Astrocyte (in vitro differentiated cells and primary cell): ENCODE data around the gene DPF3. TPM values are rescaled to one million over a fixed set of nuclear protein-coding genes. Genes with fewer than 3 reads are reported as not detected.

Source experiments
- DNase-seq: peaks from one replicate; pipeline ENCODE4 v3.0.0-alpha.2; 2010; ENCODE audit warnings: low read depth
- FAIRE-seq: peaks from 2 replicates; lab custom pipeline; 2011; peaks lifted over from hg19 to GRCh38; lab: Jason Lieb, UNC
- H2AFZ ChIP-seq: 2 replicates; pipeline ENCODE4 v1.6.0; 2012; ENCODE audit warnings: low read depth, low read length, inconsistent platforms
- H3K27ac ChIP-seq: 2 replicates; pipeline ENCODE4 v1.5.1; 2011; ENCODE audit warnings: low read depth, low read length, inconsistent platforms
- H3K27me3 ChIP-seq: 2 replicates; pipeline ENCODE4 v1.6.0; 2011; ENCODE audit warnings: low read length, inconsistent platforms; ENCODE audit not compliant: insufficient read depth
- H3K36me3 ChIP-seq: 2 replicates; pipeline ENCODE4 v1.5.1; 2011; ENCODE audit warnings: low read length, inconsistent platforms; ENCODE audit not compliant: insufficient read depth
- H3K4me1 ChIP-seq: 2 replicates; pipeline ENCODE4 v1.5.1; 2011; ENCODE audit warnings: low read length, inconsistent platforms; ENCODE audit not compliant: insufficient read depth
- H3K4me2 ChIP-seq: 2 replicates; pipeline ENCODE4 v1.6.0; 2012; ENCODE audit warnings: low read length, inconsistent platforms
- H3K4me3 ChIP-seq: 2 replicates; pipeline ENCODE4 v1.5.1; 2011; ENCODE audit warnings: low read depth, mild to moderate bottlenecking, low read length, inconsistent platforms; ENCODE audit not compliant: insufficient read depth
- H3K79me2 ChIP-seq: 2 replicates; pipeline ENCODE4 v1.6.0; 2012; ENCODE audit warnings: mild to moderate bottlenecking, low read length, inconsistent platforms; ENCODE audit not compliant: insufficient read depth
- H3K9ac ChIP-seq: 2 replicates; pipeline ENCODE4 v1.6.0; 2012; ENCODE audit warnings: mild to moderate bottlenecking, low read length, inconsistent platforms
- H3K9me3 ChIP-seq: 2 replicates; pipeline ENCODE4 v1.5.1; 2012; ENCODE audit warnings: low read depth, mild to moderate bottlenecking, low read length, inconsistent platforms; ENCODE audit not compliant: insufficient read depth
- H4K20me1 ChIP-seq: 2 replicates; pipeline ENCODE4 v1.6.0; 2012; ENCODE audit warnings: low read length, inconsistent platforms; ENCODE audit not compliant: insufficient read depth
- H3K27ac Mint-ChIP-seq: one replicate; pipeline ENCODE4 v1.8.0; 2021; ENCODE audit warnings: mild to moderate bottlenecking, mixed read lengths; ENCODE audit not compliant: unreplicated experiment
- H3K27me3 Mint-ChIP-seq: one replicate; pipeline ENCODE4 v1.8.0; 2021; ENCODE audit warnings: low read depth, mixed read lengths; ENCODE audit not compliant: unreplicated experiment
- H3K36me3 Mint-ChIP-seq: one replicate; pipeline ENCODE4 v1.8.0; 2021; ENCODE audit warnings: low read depth, mixed read lengths; ENCODE audit not compliant: unreplicated experiment
- H3K4me1 Mint-ChIP-seq: one replicate; pipeline ENCODE4 v1.8.0; 2021; ENCODE audit warnings: low read depth, mixed read lengths; ENCODE audit not compliant: unreplicated experiment
- H3K4me3 Mint-ChIP-seq: one replicate; pipeline ENCODE4 v1.8.0; 2021; ENCODE audit warnings: mild to moderate bottlenecking, moderate library complexity, mixed read lengths; ENCODE audit not compliant: unreplicated experiment
- H3K9me3 Mint-ChIP-seq: one replicate; pipeline ENCODE4 v1.8.0; 2021; ENCODE audit warnings: mild to moderate bottlenecking, mixed read lengths; ENCODE audit not compliant: unreplicated experiment
- EZH2 ChIP-seq: IDR thresholded peaks from 2 replicates; pipeline ENCODE4 v1.6.1; 2012; ENCODE audit warnings: mild to moderate bottlenecking, low read length, inconsistent platforms; ENCODE audit not compliant: insufficient read depth
- total RNA-seq: library from RNA; stranded (reverse); gene quantifications from 2 replicates; pipeline ENCODE4 v1.2.1, GENCODE V29; 2021
- TF ChIP-seq, protein P1 (sequence below): IDR thresholded peaks from 2 replicates; pipeline ENCODE4 v1.5.1; 2011; ENCODE audit warnings: low read depth, mild to moderate bottlenecking, inconsistent platforms, low read length, moderate library complexity; ENCODE audit not compliant: insufficient read depth

Gene DPF3
- total RNA-seq, 1 donor from 2014 or later, result 2.4 TPM

DNA sequence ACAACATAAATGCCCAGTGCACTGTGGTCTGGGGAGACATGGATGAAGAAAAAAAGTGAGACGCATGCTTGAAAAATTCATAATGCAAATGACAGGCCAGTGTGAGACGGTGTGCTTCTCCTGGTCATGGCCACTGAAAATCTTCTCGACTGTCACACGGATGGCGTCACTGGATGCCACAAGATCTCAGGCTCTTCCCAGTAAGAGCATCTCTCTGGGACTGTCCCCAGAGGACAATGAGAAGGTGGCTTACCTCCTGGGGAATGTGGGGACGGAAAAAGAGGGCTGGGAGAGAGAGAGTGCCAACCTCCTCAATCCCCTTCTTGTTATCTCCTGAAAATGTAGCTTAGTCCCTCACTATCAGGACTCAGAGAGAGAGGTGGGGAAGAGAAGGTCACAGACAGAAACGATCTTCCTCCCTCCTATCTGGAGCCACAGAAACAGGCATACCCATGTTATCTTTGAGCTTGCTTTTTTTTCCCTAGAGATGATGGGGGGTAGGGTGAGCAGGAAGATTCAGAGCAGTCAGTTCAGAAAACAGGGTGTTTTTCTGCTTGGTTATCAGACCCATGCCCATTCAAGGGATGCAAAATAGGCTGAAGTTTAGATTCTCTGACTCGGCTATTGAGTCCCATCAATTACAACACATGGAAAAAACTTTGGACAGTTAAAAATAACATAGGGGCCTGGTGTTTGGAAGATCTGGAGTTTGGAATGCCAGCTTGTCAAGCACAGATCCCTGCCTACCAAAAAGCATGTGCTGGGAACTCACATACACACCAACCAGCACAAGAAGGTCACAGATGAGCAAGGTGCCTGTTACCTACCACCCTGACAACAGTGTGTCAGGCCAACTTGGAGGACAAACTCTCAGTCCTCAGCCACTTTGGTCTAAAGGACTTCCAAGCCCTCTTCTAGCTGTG is 24.2 kb downstream of the DPF3 start:
- Histone ChIP-seq H3K27me3 (no peaks in the 10 kb centered on the region), H3K36me3 (no peaks in the 10 kb centered on the region), H3K27ac (no peak overlapping the region), H3K4me2 (no peak overlapping the region), H2AFZ (no peak overlapping the region), H3K9ac (no peak overlapping the region), H3K4me3 (no peak overlapping the region), H3K79me2 (peaks cover 80% of the 10 kb centered on the region), H4K20me1 (peaks cover 52% of the 10 kb centered on the region), H3K4me1 (no peaks in the 10 kb centered on the region), H3K9me3 (no peaks in the 10 kb centered on the region)
- no peak overlapping the region for H3K27ac Mint-ChIP-seq
- H3K4me1 Mint-ChIP-seq, result no peaks in the 10 kb centered on the region
- peaks cover 6% of the 10 kb centered on the region for H3K9me3 Mint-ChIP-seq
- no peak overlapping the region for H3K4me3 Mint-ChIP-seq
- no peak for TF ChIP-seq EZH2
- TF ChIP-seq, protein P1, sequence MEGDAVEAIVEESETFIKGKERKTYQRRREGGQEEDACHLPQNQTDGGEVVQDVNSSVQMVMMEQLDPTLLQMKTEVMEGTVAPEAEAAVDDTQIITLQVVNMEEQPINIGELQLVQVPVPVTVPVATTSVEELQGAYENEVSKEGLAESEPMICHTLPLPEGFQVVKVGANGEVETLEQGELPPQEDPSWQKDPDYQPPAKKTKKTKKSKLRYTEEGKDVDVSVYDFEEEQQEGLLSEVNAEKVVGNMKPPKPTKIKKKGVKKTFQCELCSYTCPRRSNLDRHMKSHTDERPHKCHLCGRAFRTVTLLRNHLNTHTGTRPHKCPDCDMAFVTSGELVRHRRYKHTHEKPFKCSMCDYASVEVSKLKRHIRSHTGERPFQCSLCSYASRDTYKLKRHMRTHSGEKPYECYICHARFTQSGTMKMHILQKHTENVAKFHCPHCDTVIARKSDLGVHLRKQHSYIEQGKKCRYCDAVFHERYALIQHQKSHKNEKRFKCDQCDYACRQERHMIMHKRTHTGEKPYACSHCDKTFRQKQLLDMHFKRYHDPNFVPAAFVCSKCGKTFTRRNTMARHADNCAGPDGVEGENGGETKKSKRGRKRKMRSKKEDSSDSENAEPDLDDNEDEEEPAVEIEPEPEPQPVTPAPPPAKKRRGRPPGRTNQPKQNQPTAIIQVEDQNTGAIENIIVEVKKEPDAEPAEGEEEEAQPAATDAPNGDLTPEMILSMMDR, result no peak
- no peaks in the 10 kb centered on the region for H3K27me3 Mint-ChIP-seq
- peaks cover 2% of the 10 kb centered on the region for H3K36me3 Mint-ChIP-seq
- FAIRE-seq (no peak), DNase-seq (no peak)

- Histone ChIP-seq H3K4me2 (no peak overlapping the region), H3K79me2 (peaks cover 85% of the 10 kb centered on the region), H3K4me3 (no peak overlapping the region), H3K9me3 (no peaks in the 10 kb centered on the region), H3K27me3 (no peaks in the 10 kb centered on the region), H4K20me1 (peaks cover 64% of the 10 kb centered on the region), H2AFZ (no peak overlapping the region), H3K4me1 (no peaks in the 10 kb centered on the region), H3K9ac (no peak overlapping the region), H3K36me3 (no peaks in the 10 kb centered on the region), H3K27ac (no peak overlapping the region)
- no peaks in the 10 kb centered on the region for H3K27me3 Mint-ChIP-seq
- TF ChIP-seq, protein P1, result no peak
- TF ChIP-seq EZH2, result no peak
- H3K9me3 Mint-ChIP-seq, result peaks cover 6% of the 10 kb centered on the region
- no peak overlapping the region for H3K4me3 Mint-ChIP-seq
- H3K36me3 Mint-ChIP-seq, result peaks cover 2% of the 10 kb centered on the region
- DNase-seq (no peak), FAIRE-seq (no peak)
- H3K27ac Mint-ChIP-seq, result no peak overlapping the region
- no peaks in the 10 kb centered on the region for H3K4me1 Mint-ChIP-seq
Observed at GRCh38 chr14:72868500-72868899, 25.4 kb downstream of the DPF3 start.
